HEK293T (cell line): ENCODE measurements around the gene PLA2G4B.

Experiments
- CTCF ChIA-PET: fragments of 350-600 bp; formaldehyde crosslinking; extraction: SDS; loops from one replicate; lab custom pipeline; 2021; ENCODE audit warnings: antibody characterized with exemption, inconsistent platforms; lab: Yijun Ruan, JAX
- POLR2A ChIA-PET: fragments of 350-600 bp; formaldehyde crosslinking; extraction: SDS; loops from one replicate; lab custom pipeline; 2020; ENCODE audit warnings: antibody characterized with exemption, inconsistent platforms; lab: Yijun Ruan, JAX
- DNase-seq: peaks from one replicate; pipeline ENCODE4 v3.0.0; 2012; ENCODE audit warnings: mixed read lengths; ENCODE audit errors: extremely low spot score
- ARNT ChIP-seq: fragments of 450-650 bp; IDR thresholded peaks from 2 replicates; pipeline ENCODE4 v1.6.1; 2017; ENCODE audit warnings: mild to moderate bottlenecking
- BHLHE40 ChIP-seq: fragments of 450-650 bp; IDR thresholded peaks from 2 replicates; pipeline ENCODE4 v1.6.1; 2016; ENCODE audit warnings: mild to moderate bottlenecking, moderate library complexity, borderline replicate concordance
- CTBP1 ChIP-seq: fragments of 450-650 bp; IDR thresholded peaks from 2 replicates; pipeline ENCODE4 v1.6.1; 2016; ENCODE audit warnings: borderline replicate concordance
- ELF4 ChIP-seq: fragments of 450-650 bp; IDR thresholded peaks from 2 replicates; pipeline ENCODE4 v1.6.1; 2017; ENCODE audit warnings: antibody characterized with exemption
- FOXA1 ChIP-seq: fragments of 450-650 bp; IDR thresholded peaks from 2 replicates; pipeline ENCODE4 v1.6.1; 2016; ENCODE audit warnings: mild to moderate bottlenecking
- FOXK2 ChIP-seq: fragments of 450-650 bp; IDR thresholded peaks from 2 replicates; pipeline ENCODE4 v1.6.1; 2016; ENCODE audit warnings: mild to moderate bottlenecking
- FOXM1 ChIP-seq: fragments of 450-650 bp; IDR thresholded peaks from 2 replicates; pipeline ENCODE4 v1.6.1; 2017; ENCODE audit warnings: mild to moderate bottlenecking, borderline replicate concordance
- HDGF ChIP-seq: fragments of 450-650 bp; IDR thresholded peaks from 2 replicates; pipeline ENCODE4 v1.6.1; 2017; ENCODE audit warnings: antibody characterized with exemption, borderline replicate concordance
- L3MBTL2 ChIP-seq: fragments of 450-650 bp; conservative IDR thresholded peaks from 2 replicates; pipeline ENCODE4 v1.6.1; 2016; ENCODE audit warnings: mild to moderate bottlenecking
- LEF1 ChIP-seq: fragments of 450-650 bp; IDR thresholded peaks from 2 replicates; pipeline ENCODE4 v1.6.1; 2017; ENCODE audit warnings: mild to moderate bottlenecking, borderline replicate concordance
- NFRKB ChIP-seq: fragments of 450-650 bp; IDR thresholded peaks from 2 replicates; pipeline ENCODE4 v1.6.1; 2016; ENCODE audit warnings: mild to moderate bottlenecking, moderate library complexity
- PKNOX1 ChIP-seq: fragments of 450-650 bp; IDR thresholded peaks from 2 replicates; pipeline ENCODE4 v1.6.1; 2016
- SP1 ChIP-seq: fragments of 450-650 bp; IDR thresholded peaks from 2 replicates; pipeline ENCODE4 v1.6.1; 2017
- SUZ12 ChIP-seq: fragments of 450-650 bp; IDR thresholded peaks from 2 replicates; pipeline ENCODE4 v1.6.1; 2016; ENCODE audit warnings: mild to moderate bottlenecking
- TARDBP ChIP-seq: fragments of 450-650 bp; IDR thresholded peaks from 2 replicates; pipeline ENCODE4 v1.6.1; 2016
- ZNF384 ChIP-seq: fragments of 450-650 bp; IDR thresholded peaks from 2 replicates; pipeline ENCODE4 v1.6.1; 2016

PLA2G4B gene

GRCh38 chr15:41806291-41807181, 32.1 kb upstream of the PLA2G4B start:
- ChIA-PET CTCF (interaction anchor here (1.0 kb wide), 1 partner anchor 34 kb away, joined by 3 read pairs; no protein-coding TSS in a partner anchor), POLR2A (interaction anchor here (1.0 kb wide), 1 partner anchor 13 kb away, joined by 3 read pairs; no protein-coding TSS in a partner anchor)
- no peak for DNase-seq
- TF ChIP-seq FOXM1 (no peak), LEF1 (no peak), FOXK2 (no peak), NFRKB (no peak), BHLHE40 (no peak), CTBP1 (no peak), HDGF (no peak)

GRCh38 chr15:41809121-41809520, 29.5 kb upstream of the PLA2G4B start:
- ChIA-PET CTCF (interaction anchor here (0.6 kb wide), 1 partner anchor 96 kb away, joined by 6 read pairs; no protein-coding TSS in a partner anchor), POLR2A (no interaction called here)
- TF ChIP-seq CTBP1, result no peak
- no peak for TF ChIP-seq ZNF384
- no peak for TF ChIP-seq LEF1
- no peak for TF ChIP-seq FOXM1
- TF ChIP-seq L3MBTL2, result no peak
- no peak for TF ChIP-seq SUZ12
- TF ChIP-seq ARNT, result no peak
- TF ChIP-seq ELF4, result no peak
- no peak for TF ChIP-seq BHLHE40
- no peak for TF ChIP-seq HDGF
- TF ChIP-seq NFRKB, result no peak
- TF ChIP-seq FOXA1, result no peak
- TF ChIP-seq FOXK2, result no peak
- no peak for TF ChIP-seq PKNOX1
- TF ChIP-seq TARDBP, result no peak
- TF ChIP-seq SP1, result no peak
- DNase-seq, result no peak

- TF ChIP-seq FOXK2, result no peak
- no peak for TF ChIP-seq FOXM1
- no peak for TF ChIP-seq FOXA1
- TF ChIP-seq TARDBP, result no peak
- no peak for TF ChIP-seq SP1
- no peak for TF ChIP-seq PKNOX1
- no peak for TF ChIP-seq CTBP1
- TF ChIP-seq NFRKB, result no peak
- TF ChIP-seq BHLHE40, result no peak
- no peak for TF ChIP-seq HDGF
- no peak for TF ChIP-seq L3MBTL2
- no peak for TF ChIP-seq LEF1
- TF ChIP-seq ARNT, result no peak
- no peak for TF ChIP-seq SUZ12
- no peak for TF ChIP-seq ZNF384
- no peak for TF ChIP-seq ELF4
- ChIA-PET CTCF (interaction anchor here (0.6 to 4.0 kb wide), 3 partner anchors 12 to 95 kb away, joined by 5 to 51 read pairs (median 6); partner anchors contain the start of gene MAPKBP1), POLR2A (interaction anchor here (0.7 kb wide), 1 partner anchor 36 kb away, joined by 3 read pairs; no protein-coding TSS in a partner anchor)
- DNase-seq, result no peak
Observed at GRCh38 chr15:41809526-41810220, 29.0 kb upstream of the PLA2G4B start.

GRCh38 chr15:41810651-41811431, 27.8 kb upstream of the PLA2G4B start:
- ChIA-PET CTCF (interaction anchor here (0.6 to 4.0 kb wide), 5 partner anchors 13 to 409 kb away, joined by 3 to 51 read pairs (median 5); partner anchors contain the start of gene MAPKBP1), POLR2A (interaction anchor here (0.7 to 1.6 kb wide), 2 partner anchors 38 kb away, joined by 3 to 5 read pairs; no protein-coding TSS in a partner anchor)
- no peak for TF ChIP-seq L3MBTL2
- TF ChIP-seq BHLHE40, result no peak
- no peak for TF ChIP-seq HDGF
- no peak for TF ChIP-seq SP1
- no peak for TF ChIP-seq SUZ12
- no peak for TF ChIP-seq TARDBP
- no peak for TF ChIP-seq FOXM1
- TF ChIP-seq FOXA1, result no peak
- TF ChIP-seq ELF4, result no peak
- no peak for TF ChIP-seq LEF1
- TF ChIP-seq PKNOX1, result no peak
- TF ChIP-seq CTBP1, result no peak
- no peak for DNase-seq
